Activated CD8-positive, alpha-beta memory T cell treated with anti-CD3 and anti-CD28 coated beads, Interleukin-2, amount 50 U/mL, for 1 hour (primary cell): ENCODE data around the gene AFMID.
"Not testable (repeated sequence)": the region's sequence is repeated elsewhere in the genome, so short reads cannot be mapped to it uniquely, and the experiment has no call there.

Experiments used
- DNase-seq: peaks from one replicate; pipeline ENCODE4 v3.0.0-alpha.2; 2020; ENCODE audit errors: extremely low read depth

Gene AFMID

GRCh38 chr17:78223765-78224164, 36.6 kb downstream of the AFMID start:
- no peak for DNase-seq

- DNase-seq: no peak
Measured at GRCh38 chr17:78224231-78225087, 37.3 kb downstream of the AFMID start.

- DNase-seq: no peak
Measured at GRCh38 chr17:78225088-78225865, 38.1 kb downstream of the AFMID start.

- no peak for DNase-seq
Measured at GRCh38 chr17:78226055-78226758, 39.0 kb downstream of the AFMID start.

- DNase-seq: no peak
Measured at GRCh38 chr17:78226759-78227454, 39.7 kb downstream of the AFMID start.

GRCh38 chr17:78227455-78227916, 40.3 kb downstream of the AFMID start:
- DNase-seq: no peak

GRCh38 chr17:78228176-78228575, 41.0 kb downstream of the AFMID start:
- DNase-seq: no peak

- no peak for DNase-seq
Measured at GRCh38 chr17:78230252-78230962, 43.2 kb downstream of the AFMID start.

GRCh38 chr17:78230996-78231935, 44.1 kb downstream of the AFMID start, which contains the start of gene TMEM235:
Gene TMEM235, plus strand, starts transcription at chr17:78231631. Its CDS starts 393 bp downstream, at chr17:78232024.
- DNase-seq: no peak

GRCh38 chr17:78231991-78232858, 45.1 kb downstream of the AFMID start:
- no peak for DNase-seq

- no peak for DNase-seq
Measured at GRCh38 chr17:78232859-78233173, 45.7 kb downstream of the AFMID start.

GRCh38 chr17:78233678-78234077, 46.5 kb downstream of the AFMID start:
- no peak for DNase-seq

GRCh38 chr17:78234261-78234865, 47.2 kb downstream of the AFMID start:
- no peak for DNase-seq

- DNase-seq: not testable (repeated sequence)
Measured at GRCh38 chr17:78235022-78235421, 47.9 kb downstream of the AFMID start.

- no peak for DNase-seq
Measured at GRCh38 chr17:78235885-78236284, 48.7 kb downstream of the AFMID start.

- DNase-seq: no peak
Measured at GRCh38 chr17:78236362-78237127, 49.4 kb downstream of the AFMID start.

GRCh38 chr17:78237401-78238012, 50.3 kb downstream of the AFMID start:
- no peak for DNase-seq
